Muscle layer of duodenum (tissue), 2 donors: ENCODE measurements around the gene DMKN.

Experiments
- H3K27ac ChIP-seq: one replicate; pipeline ENCODE4 v1.7.0; 2013; ENCODE audit warnings: mild to moderate bottlenecking, low read length
- H3K27me3 ChIP-seq: one replicate; pipeline ENCODE4 v1.7.0; 2013; ENCODE audit warnings: low read depth, mild to moderate bottlenecking, control low read depth, low read length
- H3K36me3 ChIP-seq, 2 donors: one replicate each; pipeline ENCODE4 v1.7.0; 2013; ENCODE audit warnings: low read length in 2 of 2, control low read depth in 1 of 2, mild to moderate bottlenecking in 1 of 2; ENCODE audit not compliant: insufficient read depth in 2 of 2, control insufficient read depth in 1 of 2
- H3K4me1 ChIP-seq, 2 donors: one replicate each; pipeline ENCODE4 v1.7.0; 2013; ENCODE audit warnings: low read length in 2 of 2, mild to moderate bottlenecking in 2 of 2, control low read depth in 1 of 2, moderate library complexity in 1 of 2; ENCODE audit not compliant: insufficient read depth in 2 of 2, control insufficient read depth in 1 of 2
- H3K4me3 ChIP-seq, 2 donors: one replicate each; pipeline ENCODE4 v1.7.0; 2013; ENCODE audit warnings: low read length in 2 of 2, low read depth in 1 of 2, mild to moderate bottlenecking in 1 of 2
- H3K9me3 ChIP-seq, 2 donors: one replicate each; pipeline ENCODE4 v1.7.0; 2013; ENCODE audit warnings: low read length in 2 of 2, control low read depth in 1 of 2, mild to moderate bottlenecking in 1 of 2; ENCODE audit not compliant: control insufficient read depth in 1 of 2
- donor health status: healthy.

DMKN gene

GRCh38 chr19:35457173-35457572, 56.3 kb downstream of the DMKN start:
- Histone ChIP-seq H3K27ac (no peak overlapping the region), H3K4me1 (peaks cover 12 to 23% of the 10 kb centered on the region in 2 donors), H3K27me3 (no peaks in the 10 kb centered on the region), H3K36me3 (no peaks in the 10 kb centered on the region), H3K4me3 (no peak overlapping the region), H3K9me3 (no peaks in the 10 kb centered on the region)

GRCh38 chr19:35455616-35456201, 57.7 kb downstream of the DMKN start:
- Histone ChIP-seq H3K36me3 (no peaks in the 10 kb centered on the region), H3K4me1 (peaks cover 12 to 14% of the 10 kb centered on the region in 2 donors), H3K4me3 (no peak overlapping the region), H3K9me3 (no peaks in the 10 kb centered on the region), H3K27me3 (no peaks in the 10 kb centered on the region), H3K27ac (no peak overlapping the region)

- Histone ChIP-seq H3K27ac (no peak overlapping the region), H3K4me3 (no peak overlapping the region), H3K4me1 (peaks cover 12% of the 10 kb centered on the region in 2 donors), H3K9me3 (no peaks in the 10 kb centered on the region), H3K36me3 (no peaks in the 10 kb centered on the region), H3K27me3 (no peaks in the 10 kb centered on the region)
Observed at GRCh38 chr19:35454663-35455062, 58.8 kb downstream of the DMKN start.

- Histone ChIP-seq H3K27ac (no peak overlapping the region), H3K36me3 (no peaks in the 10 kb centered on the region), H3K9me3 (no peaks in the 10 kb centered on the region), H3K4me3 (no peak overlapping the region), H3K4me1 (no peaks in the 10 kb centered on the region), H3K27me3 (no peaks in the 10 kb centered on the region)
Observed at GRCh38 chr19:35451338-35452096, 61.9 kb downstream of the DMKN start.

GRCh38 chr19:35449359-35450043, 63.9 kb downstream of the DMKN start:
- Histone ChIP-seq H3K27ac (no peak overlapping the region), H3K27me3 (no peaks in the 10 kb centered on the region), H3K4me1 (no peaks in the 10 kb centered on the region), H3K9me3 (no peaks in the 10 kb centered on the region), H3K36me3 (no peaks in the 10 kb centered on the region), H3K4me3 (no peak overlapping the region)

GRCh38 chr19:35447606-35448469, 65.6 kb downstream of the DMKN start, which contains the start of gene FFAR2:
TSS of gene FFAR2 (plus strand) at chr19:35448257. CDS start at chr19:35449715, 1,458 bp downstream.
- Histone ChIP-seq H3K27me3 (no peaks in the 10 kb centered on the region), H3K36me3 (no peaks in the 10 kb centered on the region), H3K27ac (peak within 1 kb of the TSS; percentile 27), H3K9me3 (no peaks in the 10 kb centered on the region), H3K4me3 (no peak within 1 kb of the TSS), H3K4me1 (no peaks in the 10 kb centered on the region)
